ENCODE data around the gene CABP1. TPM values are rescaled to one million over a fixed set of nuclear protein-coding genes. Genes with fewer than 3 reads are reported as not detected.

The CABP1 gene
- total and polyA plus RNA-seq, 2 experiments from 2014 or later, result 5.1 to 5.2 TPM

DNA sequence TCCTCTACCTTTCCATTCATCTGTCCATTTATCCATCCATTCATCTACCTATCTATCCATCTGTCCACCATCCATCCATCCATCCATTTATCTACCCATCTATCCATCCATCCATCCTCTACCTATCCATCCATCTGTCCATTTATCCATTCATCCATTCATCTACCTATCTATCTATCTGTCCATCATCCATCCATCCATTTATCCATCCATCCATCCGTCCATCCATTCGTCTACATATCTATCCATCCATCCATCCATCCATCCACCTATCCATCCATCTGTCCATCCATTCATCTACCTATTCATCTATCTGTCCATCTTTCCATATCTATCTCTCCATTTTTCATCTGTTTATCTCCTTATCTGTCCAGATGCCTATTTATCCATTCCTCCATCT is 21.0 kb downstream of the CABP1 start (continued):
- TF ChIP-seq ZNF331 (CRISPR knock-in tag; IDR thresholded peaks at IDR 0.05; ENCODE audit: low read depth), result no peak
- TF ChIP-seq, protein P1, sequence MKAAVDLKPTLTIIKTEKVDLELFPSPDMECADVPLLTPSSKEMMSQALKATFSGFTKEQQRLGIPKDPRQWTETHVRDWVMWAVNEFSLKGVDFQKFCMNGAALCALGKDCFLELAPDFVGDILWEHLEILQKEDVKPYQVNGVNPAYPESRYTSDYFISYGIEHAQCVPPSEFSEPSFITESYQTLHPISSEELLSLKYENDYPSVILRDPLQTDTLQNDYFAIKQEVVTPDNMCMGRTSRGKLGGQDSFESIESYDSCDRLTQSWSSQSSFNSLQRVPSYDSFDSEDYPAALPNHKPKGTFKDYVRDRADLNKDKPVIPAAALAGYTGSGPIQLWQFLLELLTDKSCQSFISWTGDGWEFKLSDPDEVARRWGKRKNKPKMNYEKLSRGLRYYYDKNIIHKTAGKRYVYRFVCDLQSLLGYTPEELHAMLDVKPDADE (IDR thresholded peaks at IDR 0.05), result no peak
- no peak for TF ChIP-seq EZH2phosphoT487 (IDR thresholded peaks at IDR 0.05; ENCODE audit: unreplicated experiment)
- no peak for TF ChIP-seq JUNB (IDR thresholded peaks at IDR 0.05; ENCODE audit: unreplicated experiment)
- no peak for TF ChIP-seq ZNF114 (CRISPR knock-in tag; IDR thresholded peaks at IDR 0.05)
- no peak for TF ChIP-seq NANOG (IDR thresholded peaks at IDR 0.05; ENCODE audit: borderline replicate concordance)
- TF ChIP-seq, protein P2, sequence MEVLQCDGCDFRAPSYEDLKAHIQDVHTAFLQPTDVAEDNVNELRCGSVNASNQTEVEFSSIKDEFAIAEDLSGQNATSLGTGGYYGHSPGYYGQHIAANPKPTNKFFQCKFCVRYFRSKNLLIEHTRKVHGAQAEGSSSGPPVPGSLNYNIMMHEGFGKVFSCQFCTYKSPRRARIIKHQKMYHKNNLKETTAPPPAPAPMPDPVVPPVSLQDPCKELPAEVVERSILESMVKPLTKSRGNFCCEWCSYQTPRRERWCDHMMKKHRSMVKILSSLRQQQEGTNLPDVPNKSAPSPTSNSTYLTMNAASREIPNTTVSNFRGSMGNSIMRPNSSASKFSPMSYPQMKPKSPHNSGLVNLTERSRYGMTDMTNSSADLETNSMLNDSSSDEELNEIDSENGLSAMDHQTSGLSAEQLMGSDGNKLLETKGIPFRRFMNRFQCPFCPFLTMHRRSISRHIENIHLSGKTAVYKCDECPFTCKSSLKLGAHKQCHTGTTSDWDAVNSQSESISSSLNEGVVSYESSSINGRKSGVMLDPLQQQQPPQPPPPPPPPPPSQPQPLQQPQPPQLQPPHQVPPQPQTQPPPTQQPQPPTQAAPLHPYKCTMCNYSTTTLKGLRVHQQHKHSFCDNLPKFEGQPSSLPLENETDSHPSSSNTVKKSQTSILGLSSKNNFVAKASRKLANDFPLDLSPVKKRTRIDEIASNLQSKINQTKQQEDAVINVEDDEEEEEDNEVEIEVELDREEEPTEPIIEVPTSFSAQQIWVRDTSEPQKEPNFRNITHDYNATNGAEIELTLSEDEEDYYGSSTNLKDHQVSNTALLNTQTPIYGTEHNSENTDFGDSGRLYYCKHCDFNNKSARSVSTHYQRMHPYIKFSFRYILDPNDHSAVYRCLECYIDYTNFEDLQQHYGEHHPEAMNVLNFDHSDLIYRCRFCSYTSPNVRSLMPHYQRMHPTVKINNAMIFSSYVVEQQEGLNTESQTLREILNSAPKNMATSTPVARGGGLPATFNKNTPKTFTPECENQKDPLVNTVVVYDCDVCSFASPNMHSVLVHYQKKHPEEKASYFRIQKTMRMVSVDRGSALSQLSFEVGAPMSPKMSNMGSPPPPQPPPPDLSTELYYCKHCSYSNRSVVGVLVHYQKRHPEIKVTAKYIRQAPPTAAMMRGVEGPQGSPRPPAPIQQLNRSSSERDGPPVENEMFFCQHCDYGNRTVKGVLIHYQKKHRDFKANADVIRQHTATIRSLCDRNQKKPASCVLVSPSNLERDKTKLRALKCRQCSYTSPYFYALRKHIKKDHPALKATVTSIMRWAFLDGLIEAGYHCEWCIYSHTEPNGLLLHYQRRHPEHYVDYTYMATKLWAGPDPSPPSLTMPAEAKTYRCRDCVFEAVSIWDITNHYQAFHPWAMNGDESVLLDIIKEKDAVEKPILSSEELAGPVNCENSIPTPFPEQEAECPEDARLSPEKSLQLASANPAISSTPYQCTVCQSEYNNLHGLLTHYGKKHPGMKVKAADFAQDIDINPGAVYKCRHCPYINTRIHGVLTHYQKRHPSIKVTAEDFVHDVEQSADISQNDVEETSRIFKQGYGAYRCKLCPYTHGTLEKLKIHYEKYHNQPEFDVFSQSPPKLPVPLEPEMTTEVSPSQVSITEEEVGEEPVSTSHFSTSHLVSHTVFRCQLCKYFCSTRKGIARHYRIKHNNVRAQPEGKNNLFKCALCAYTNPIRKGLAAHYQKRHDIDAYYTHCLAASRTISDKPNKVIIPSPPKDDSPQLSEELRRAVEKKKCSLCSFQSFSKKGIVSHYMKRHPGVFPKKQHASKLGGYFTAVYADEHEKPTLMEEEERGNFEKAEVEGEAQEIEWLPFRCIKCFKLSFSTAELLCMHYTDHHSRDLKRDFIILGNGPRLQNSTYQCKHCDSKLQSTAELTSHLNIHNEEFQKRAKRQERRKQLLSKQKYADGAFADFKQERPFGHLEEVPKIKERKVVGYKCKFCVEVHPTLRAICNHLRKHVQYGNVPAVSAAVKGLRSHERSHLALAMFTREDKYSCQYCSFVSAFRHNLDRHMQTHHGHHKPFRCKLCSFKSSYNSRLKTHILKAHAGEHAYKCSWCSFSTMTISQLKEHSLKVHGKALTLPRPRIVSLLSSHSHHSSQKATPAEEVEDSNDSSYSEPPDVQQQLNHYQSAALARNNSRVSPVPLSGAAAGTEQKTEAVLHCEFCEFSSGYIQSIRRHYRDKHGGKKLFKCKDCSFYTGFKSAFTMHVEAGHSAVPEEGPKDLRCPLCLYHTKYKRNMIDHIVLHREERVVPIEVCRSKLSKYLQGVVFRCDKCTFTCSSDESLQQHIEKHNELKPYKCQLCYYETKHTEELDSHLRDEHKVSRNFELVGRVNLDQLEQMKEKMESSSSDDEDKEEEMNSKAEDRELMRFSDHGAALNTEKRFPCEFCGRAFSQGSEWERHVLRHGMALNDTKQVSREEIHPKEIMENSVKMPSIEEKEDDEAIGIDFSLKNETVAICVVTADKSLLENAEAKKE (CRISPR knock-in tag; IDR thresholded peaks at IDR 0.05), result no peak
- no peak for TF ChIP-seq STAT1 (IDR thresholded peaks at IDR 0.05; ENCODE audit: unreplicated experiment)

DNA sequence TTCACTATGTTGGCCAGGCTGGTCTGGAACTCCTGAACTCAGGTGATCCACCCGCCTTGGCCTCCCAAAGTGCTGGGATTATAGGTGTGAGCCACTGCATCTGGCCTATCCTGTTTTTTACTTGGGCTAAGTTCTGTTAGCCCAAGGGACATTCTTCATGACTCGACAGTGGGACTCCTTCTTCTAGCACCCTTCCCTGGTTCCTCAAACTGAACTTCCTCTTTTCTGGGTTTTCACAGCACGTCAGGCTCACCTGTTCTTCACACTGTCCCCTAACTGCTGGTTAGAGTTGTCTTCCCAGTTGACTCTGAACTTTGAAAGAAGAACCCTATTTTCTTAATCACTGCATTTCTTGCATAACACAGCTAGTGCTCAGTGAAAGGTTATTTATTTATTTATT is 22.5 kb downstream of the CABP1 start:
- no peak overlapping the region for H3K4me2 ChIP-seq
- H3K27ac ChIP-seq (ENCODE audit: low read depth), result no peak overlapping the region
- H3K36me3 Mint-ChIP-seq (ENCODE audit: low read depth), result no peaks in the 10 kb centered on the region; the same call in 2 of the 3 replicates
- peaks cover 5% of the 10 kb centered on the region for H3K27me3 Mint-ChIP-seq (ENCODE audit: insufficient read depth, low read depth, poor library complexity)
- H3F3A ChIP-seq (replicated peaks; ENCODE audit: low read depth), result no peaks in the 10 kb centered on the region; the same call in 1 of the 2 replicates
- no peak overlapping the region for H3K4me3 Mint-ChIP-seq
- no peaks in the 10 kb centered on the region for H3K9me2 ChIP-seq (ENCODE audit: insufficient read depth)
- H3K79me2 ChIP-seq (replicated peaks; ENCODE audit: insufficient read depth), result no peaks in the 10 kb centered on the region
- peaks cover 5% of the 10 kb centered on the region for H3K4me1 ChIP-seq (ENCODE audit: insufficient read depth)
- H3K27me3 ChIP-seq (ENCODE audit: insufficient read depth), result no peaks in the 10 kb centered on the region
- H2AFZ ChIP-seq, result no peak overlapping the region
- no peaks in the 10 kb centered on the region for H3K9me3 Mint-ChIP-seq
- H3K27ac Mint-ChIP-seq, result no peak overlapping the region
- no peak for ATAC-seq
- no peak overlapping the region for H3K4me3 ChIP-seq
- no peak for DNase-seq (ENCODE audit: low spot score)
- H4K20me1 ChIP-seq (replicated peaks; ENCODE audit: insufficient read depth), result no peaks in the 10 kb centered on the region
- H3K4me1 Mint-ChIP-seq, result peaks cover 6% of the 10 kb centered on the region; the same call in 2 of the 3 replicates
- no peaks in the 10 kb centered on the region for H3K36me3 ChIP-seq (ENCODE audit: insufficient read depth)
- TF ChIP-seq, protein P2 (CRISPR knock-in tag; IDR thresholded peaks at IDR 0.05), result no peak
- TF ChIP-seq JUNB (IDR thresholded peaks at IDR 0.05; ENCODE audit: unreplicated experiment) (no peak), CREB1 (CRISPR knock-in tag; IDR thresholded peaks at IDR 0.05; ENCODE audit: low read depth) (no peak), ZNF114 (CRISPR knock-in tag; IDR thresholded peaks at IDR 0.05) (no peak), NANOG (IDR thresholded peaks at IDR 0.05; ENCODE audit: borderline replicate concordance) (no peak), STAT1 (IDR thresholded peaks at IDR 0.05; ENCODE audit: unreplicated experiment) (no peak)

Data from GM23338 (cell line).